HCT116 (cell line): ENCODE data around the gene NPHS1. TPM values are rescaled to one million over a fixed set of nuclear protein-coding genes. Genes with fewer than 3 reads are reported as not detected.

Experiments
- ATAC-seq: fragments of 200-7000 bp; cut with Tn5 transposase; 2 replicates; pipeline ENCODE4 v1.9.1; 2020; ENCODE audit warnings: mild to moderate bottlenecking, moderate library complexity
- BruUV-seq: library from RNA; stranded (reverse); fragments of 400-500 nt; replicated peaks from 2 replicates; lab custom pipeline; 2021; lab: Mats Ljungman, UMichigan
- CTCF ChIA-PET: fragments of 300-600 bp; sonication (Branson Sonifier 250); formaldehyde crosslinking; loops from one replicate; lab custom pipeline; 2021; ENCODE audit warnings: antibody characterized with exemption; lab: Charles Lee
- POLR2A ChIA-PET: fragments of 300-600, 350-600 bp; sonication (Branson Sonifier 250); formaldehyde crosslinking; loops from one replicate; lab custom pipeline; 2021; ENCODE audit warnings: antibody characterized with exemption; lab: Charles Lee
- RAD21 ChIA-PET, 2 experiments: fragments of 300-600 bp; sonication (Branson Sonifier 250); formaldehyde crosslinking; loops; one replicate each; lab custom pipeline; 2023; ENCODE audit warnings: low total read pairs in 2 of 2; ENCODE audit not compliant: uncharacterized antibody in 2 of 2, unreplicated experiment in 2 of 2, low non-redundant PET in 1 of 2; lab: Charles Lee
- DNase-seq: peaks from one replicate; pipeline ENCODE4 v3.0.0-alpha.2; 2010; ENCODE audit warnings: low read depth, low spot score
- H2AFZ ChIP-seq: fragments of 200-600 bp; shearing (Covaris generic), sonication (generic); 2 replicates; pipeline ENCODE4 v1.6.1; 2017; ENCODE audit warnings: low read depth, mixed run types, mixed read lengths, antibody characterized with exemption, low read length; ENCODE audit not compliant: poor library complexity, severe bottlenecking
- H3K27ac ChIP-seq: 2 replicates; pipeline ENCODE4 v1.5.1; 2012; ENCODE audit warnings: low read depth, low read length
- H3K27me3 ChIP-seq: fragments of 200-600 bp; sonication (generic); 2 replicates; pipeline ENCODE4 v1.6.1; 2016; ENCODE audit warnings: mixed run types, low read length, mixed read lengths; ENCODE audit not compliant: insufficient read depth
- H3K36me3 ChIP-seq, 2 experiments: fragments of 200-500 bp in 1 of 2; fragments of 200-600 bp in 1 of 2; sonication (Bioruptor generic) in 1 of 2; sonication (generic) in 1 of 2; 2 replicates each; pipeline versions ENCODE4 v1.5.1 to v1.6.1; 2014 to 2016; ENCODE audit warnings: low read length in 2 of 2, inconsistent platforms in 1 of 2, mixed read lengths in 1 of 2, mixed run types in 1 of 2; ENCODE audit not compliant: insufficient read depth in 2 of 2, control insufficient read depth in 1 of 2
- H3K4me1 ChIP-seq, 2 experiments: fragments of 200-600 bp in 1 of 2; sonication (generic) in 1 of 2; 2 replicates each; pipeline versions ENCODE4 v1.5.1 to v1.6.1; 2012 to 2017; ENCODE audit warnings: low read length in 2 of 2, inconsistent platforms in 1 of 2, mild to moderate bottlenecking in 1 of 2, mixed read lengths in 1 of 2, mixed run types in 1 of 2, moderate library complexity in 1 of 2; ENCODE audit not compliant: insufficient read depth in 2 of 2, control insufficient read depth in 1 of 2
- H3K4me2 ChIP-seq: fragments of 200-600 bp; sonication (generic); 2 replicates; pipeline ENCODE4 v1.6.1; 2017; ENCODE audit warnings: mixed run types, low read length, mixed read lengths
- H3K4me3 ChIP-seq, 2 experiments: fragments of 200-600 bp in 1 of 2; sonication (generic) in 1 of 2; replicated peaks in 1 of 2; 2 replicates each; pipeline ENCODE4 v1.5.1; 2011 to 2016; ENCODE audit warnings: low read length in 2 of 2, control low read depth in 1 of 2, low read depth in 1 of 2, mild to moderate bottlenecking in 1 of 2, mixed read lengths in 1 of 2, mixed run types in 1 of 2
- H3K79me2 ChIP-seq: fragments of 200-600 bp; sonication (generic); 2 replicates; pipeline ENCODE4 v1.6.1; 2017; ENCODE audit warnings: mild to moderate bottlenecking, mixed run types, low read length, moderate library complexity, mixed read lengths; ENCODE audit not compliant: insufficient read depth
- H3K9ac ChIP-seq: fragments of 200-600 bp; sonication (generic); 2 replicates; pipeline ENCODE4 v1.6.1; 2016; ENCODE audit warnings: low read length, mixed read lengths
- H3K9me2 ChIP-seq: fragments of 200-600 bp; sonication (generic), shearing (Covaris generic); 2 replicates; pipeline ENCODE4 v1.6.1; 2017; ENCODE audit warnings: mixed run types, mild to moderate bottlenecking, moderate library complexity; ENCODE audit not compliant: insufficient read depth
- H3K9me3 ChIP-seq, 2 experiments: fragments of 200-500 bp in 1 of 2; fragments of 200-600 bp in 1 of 2; sonication (Bioruptor generic) in 1 of 2; sonication (generic) in 1 of 2; 2 replicates each; pipeline ENCODE4 v1.6.1; 2014 to 2017; ENCODE audit warnings: low read length in 2 of 2, mixed read lengths in 2 of 2, inconsistent platforms in 1 of 2, low read depth in 1 of 2, mild to moderate bottlenecking in 1 of 2, mixed run types in 1 of 2, moderate library complexity in 1 of 2; ENCODE audit not compliant: control insufficient read depth in 1 of 2, insufficient read depth in 1 of 2
- H4K20me1 ChIP-seq: fragments of 200-600 bp; sonication (generic), shearing (Covaris generic); 2 replicates; pipeline ENCODE4 v1.6.1; 2017; ENCODE audit warnings: mixed run types, mild to moderate bottlenecking, moderate library complexity; ENCODE audit not compliant: insufficient read depth
- CBX3 ChIP-seq: IDR thresholded peaks from 2 replicates; pipeline ENCODE4 v1.6.1; 2012; ENCODE audit warnings: low read depth
- CTCF ChIP-seq, 3 experiments: fragments of 200-600 bp in 1 of 3; sonication (generic) in 1 of 3; IDR thresholded peaks in 2 of 3; conservative IDR thresholded peaks in 1 of 3; 2 replicates each; pipeline ENCODE4 v1.5.1; 2012 to 2017; ENCODE audit warnings: low read depth in 2 of 3, low read length in 2 of 3, antibody characterized with exemption in 1 of 3, borderline replicate concordance in 1 of 3, control low read depth in 1 of 3, mild to moderate bottlenecking in 1 of 3, mixed read lengths in 1 of 3, mixed run types in 1 of 3, moderate library complexity in 1 of 3; ENCODE audit not compliant: insufficient read depth in 1 of 3
- EGR1 ChIP-seq: IDR thresholded peaks from 2 replicates; pipeline ENCODE4 v1.6.1; 2012; ENCODE audit warnings: low read depth
- EZH2 ChIP-seq: fragments of 200-600 bp; sonication (generic); IDR thresholded peaks from 2 replicates; pipeline ENCODE4 v1.6.1; 2017; ENCODE audit warnings: antibody characterized with exemption, mixed run types
- POLR2A ChIP-seq: IDR thresholded peaks from 2 replicates; pipeline ENCODE4 v1.7.0; 2011; ENCODE audit warnings: borderline replicate concordance; ENCODE audit not compliant: insufficient read depth, insufficient read length; ENCODE audit errors: extremely low read depth
- POLR2AphosphoS5 ChIP-seq: IDR thresholded peaks from 2 replicates; pipeline ENCODE4 v1.6.1; 2011; ENCODE audit warnings: mild to moderate bottlenecking, low read depth, low read length, moderate library complexity
- RAD21 ChIP-seq: IDR thresholded peaks from 2 replicates; pipeline ENCODE4 v1.6.1; 2012; ENCODE audit warnings: low read depth, mild to moderate bottlenecking
- SRF ChIP-seq: IDR thresholded peaks from 2 replicates; pipeline ENCODE4 v1.6.1; 2012; ENCODE audit warnings: low read depth
- TCF7L2 ChIP-seq: IDR thresholded peaks from 2 replicates; pipeline ENCODE4 v1.7.0; 2011; ENCODE audit warnings: borderline replicate concordance, inconsistent platforms; ENCODE audit not compliant: insufficient read depth, insufficient read length; ENCODE audit errors: extremely low read depth
- YY1 ChIP-seq: IDR thresholded peaks from 2 replicates; pipeline ENCODE4 v1.6.1; 2011; ENCODE audit warnings: low read length, low read depth, moderate library complexity, mild to moderate bottlenecking; ENCODE audit not compliant: insufficient replicate concordance; ENCODE audit errors: extremely low read depth
- ZFX ChIP-seq: fragments of 450-650 bp; IDR thresholded peaks from 2 replicates; pipeline ENCODE4 v1.6.1; 2017
- ZNF274 ChIP-seq: fragments of 200-500 bp; sonication (Bioruptor generic); IDR thresholded peaks from 2 replicates; pipeline ENCODE4 v1.6.1; 2014; ENCODE audit warnings: mild to moderate bottlenecking, low read depth, low read length, inconsistent platforms
- intact Hi-C: fragments of 100-400 bp; cut with micrococcal nuclease; formaldehyde crosslinking; loops from 2 replicates; pipeline ENCODE4 v1.10.0; 2022
- total RNA-seq: library from RNA; stranded (reverse); gene quantifications from one replicate; pipeline ENCODE4 v1.2.1, GENCODE V29; 2021; ENCODE audit not compliant: unreplicated experiment
- TF ChIP-seq, protein P1 (sequence below): IDR thresholded peaks from 2 replicates; pipeline ENCODE4 v1.6.1; 2011; ENCODE audit warnings: mild to moderate bottlenecking, low read length, moderate library complexity; ENCODE audit not compliant: insufficient replicate concordance; ENCODE audit errors: extremely low read depth

The NPHS1 gene
- total RNA-seq, 1 experiment from 2014 or later: 0.57 TPM

GRCh38 chr19:35805526-35806102 lies 46.7 kb downstream of the NPHS1 start:
- H3K9me2 ChIP-seq: no peaks in the 10 kb centered on the region
- H3K27me3 ChIP-seq: no peaks in the 10 kb centered on the region
- no peaks in the 10 kb centered on the region for H3K79me2 ChIP-seq
- no peak overlapping the region for H3K4me2 ChIP-seq
- no peak for DNase-seq
- H3K27ac ChIP-seq: no peak overlapping the region
- no peak for TF ChIP-seq CBX3
- no peak for TF ChIP-seq ZNF274
- TF ChIP-seq YY1: no peak
- TF ChIP-seq POLR2A: no peak
- no peak for TF ChIP-seq SRF
- TF ChIP-seq ZFX: no peak
- no peak for TF ChIP-seq TCF7L2
- TF ChIP-seq, protein P1, sequence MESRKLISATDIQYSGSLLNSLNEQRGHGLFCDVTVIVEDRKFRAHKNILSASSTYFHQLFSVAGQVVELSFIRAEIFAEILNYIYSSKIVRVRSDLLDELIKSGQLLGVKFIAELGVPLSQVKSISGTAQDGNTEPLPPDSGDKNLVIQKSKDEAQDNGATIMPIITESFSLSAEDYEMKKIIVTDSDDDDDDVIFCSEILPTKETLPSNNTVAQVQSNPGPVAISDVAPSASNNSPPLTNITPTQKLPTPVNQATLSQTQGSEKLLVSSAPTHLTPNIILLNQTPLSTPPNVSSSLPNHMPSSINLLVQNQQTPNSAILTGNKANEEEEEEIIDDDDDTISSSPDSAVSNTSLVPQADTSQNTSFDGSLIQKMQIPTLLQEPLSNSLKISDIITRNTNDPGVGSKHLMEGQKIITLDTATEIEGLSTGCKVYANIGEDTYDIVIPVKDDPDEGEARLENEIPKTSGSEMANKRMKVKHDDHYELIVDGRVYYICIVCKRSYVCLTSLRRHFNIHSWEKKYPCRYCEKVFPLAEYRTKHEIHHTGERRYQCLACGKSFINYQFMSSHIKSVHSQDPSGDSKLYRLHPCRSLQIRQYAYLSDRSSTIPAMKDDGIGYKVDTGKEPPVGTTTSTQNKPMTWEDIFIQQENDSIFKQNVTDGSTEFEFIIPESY: no peak
- TF ChIP-seq EGR1: no peak
- TF ChIP-seq EZH2: no peak
- no peak for TF ChIP-seq CTCF (IDR thresholded peaks at IDR 0.05 in 2 of 3, conservative IDR thresholded peaks at IDR 0.05 in 1 of 3; ENCODE audit: borderline replicate concordance in 1 of 3, insufficient read depth in 1 of 3, low read depth in 2 of 3, low read length in 2 of 3)
- no peak for TF ChIP-seq POLR2AphosphoS5
- no peak for TF ChIP-seq RAD21
- BruUV-seq: no TSS peak
- H3K36me3 ChIP-seq: no peaks in the 10 kb centered on the region
- RAD21 ChIA-PET: no interaction called here
- no peaks in the 10 kb centered on the region for H3K9me3 ChIP-seq
- no peaks in the 10 kb centered on the region for H3K4me1 ChIP-seq
- H4K20me1 ChIP-seq: no peaks in the 10 kb centered on the region
- no peak overlapping the region for H3K9ac ChIP-seq
- H3K4me3 ChIP-seq: no peak overlapping the region
- intact Hi-C loops: no loop called here
- no peak for ATAC-seq
- CTCF ChIA-PET: no interaction called here
- POLR2A ChIA-PET: no interaction called here
- no peak overlapping the region for H2AFZ ChIP-seq
